Measurements from ENCODE around the gene KCTD20.

KCTD20 gene

DNA sequence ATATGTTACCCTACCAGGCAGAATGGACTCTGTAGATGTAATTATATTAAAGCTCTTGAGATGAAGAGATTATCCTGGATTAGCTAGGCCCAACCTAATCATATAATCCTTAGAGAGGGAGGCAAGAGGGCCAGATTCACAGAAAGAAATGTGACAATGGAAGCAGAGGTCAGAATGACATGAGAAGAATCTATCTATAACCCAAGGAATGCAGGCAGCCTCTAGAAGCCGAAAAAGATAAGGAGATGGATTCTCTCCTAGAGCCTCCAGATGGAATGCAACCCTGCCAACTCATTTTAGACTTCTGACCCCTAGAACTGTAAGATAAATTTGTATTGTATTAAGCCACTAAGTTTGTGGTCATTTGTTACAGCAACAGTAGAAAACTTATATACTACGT is 12.4 kb upstream of the KCTD20 start:
- H3K36me3 ChIP-seq (ENCODE audit: low read length): no peaks in the 10 kb centered on the region
- no peak overlapping the region for H3K27ac ChIP-seq (ENCODE audit: low read depth, low read length)
- H2AFZ ChIP-seq (ENCODE audit: low read depth, low read length, severe bottlenecking): no peak overlapping the region
- H3K79me2 ChIP-seq (ENCODE audit: insufficient read depth, low read length): no peaks in the 10 kb centered on the region
- H3K4me2 ChIP-seq (ENCODE audit: low read depth, low read length, poor library complexity, severe bottlenecking): no peak overlapping the region
- H4K20me1 ChIP-seq (ENCODE audit: low read depth, low read length): no peaks in the 10 kb centered on the region
- H3K4me3 ChIP-seq (ENCODE audit: insufficient read depth, low read length, poor library complexity, severe bottlenecking): no peak overlapping the region
- no peak overlapping the region for H3K9ac ChIP-seq (ENCODE audit: low read length)
- no peaks in the 10 kb centered on the region for H3K9me3 ChIP-seq (ENCODE audit: insufficient read depth, low read length)
- H3K27me3 ChIP-seq (ENCODE audit: low read length): no peaks in the 10 kb centered on the region
- H3K9me2 ChIP-seq (replicated peaks; ENCODE audit: insufficient read depth, low read length): no peaks in the 10 kb centered on the region
- TF ChIP-seq, protein P1, sequence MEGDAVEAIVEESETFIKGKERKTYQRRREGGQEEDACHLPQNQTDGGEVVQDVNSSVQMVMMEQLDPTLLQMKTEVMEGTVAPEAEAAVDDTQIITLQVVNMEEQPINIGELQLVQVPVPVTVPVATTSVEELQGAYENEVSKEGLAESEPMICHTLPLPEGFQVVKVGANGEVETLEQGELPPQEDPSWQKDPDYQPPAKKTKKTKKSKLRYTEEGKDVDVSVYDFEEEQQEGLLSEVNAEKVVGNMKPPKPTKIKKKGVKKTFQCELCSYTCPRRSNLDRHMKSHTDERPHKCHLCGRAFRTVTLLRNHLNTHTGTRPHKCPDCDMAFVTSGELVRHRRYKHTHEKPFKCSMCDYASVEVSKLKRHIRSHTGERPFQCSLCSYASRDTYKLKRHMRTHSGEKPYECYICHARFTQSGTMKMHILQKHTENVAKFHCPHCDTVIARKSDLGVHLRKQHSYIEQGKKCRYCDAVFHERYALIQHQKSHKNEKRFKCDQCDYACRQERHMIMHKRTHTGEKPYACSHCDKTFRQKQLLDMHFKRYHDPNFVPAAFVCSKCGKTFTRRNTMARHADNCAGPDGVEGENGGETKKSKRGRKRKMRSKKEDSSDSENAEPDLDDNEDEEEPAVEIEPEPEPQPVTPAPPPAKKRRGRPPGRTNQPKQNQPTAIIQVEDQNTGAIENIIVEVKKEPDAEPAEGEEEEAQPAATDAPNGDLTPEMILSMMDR (IDR thresholded peaks at IDR 0.05; ENCODE audit: insufficient read depth, low read length, poor library complexity, severe bottlenecking): no peak
- TF ChIP-seq EZH2phosphoT487 (conservative IDR thresholded peaks at IDR 0.05; ENCODE audit: low read length): no peak
- peaks cover 7% of the 10 kb centered on the region for H3F3A ChIP-seq (ENCODE audit: insufficient read depth)

DNA sequence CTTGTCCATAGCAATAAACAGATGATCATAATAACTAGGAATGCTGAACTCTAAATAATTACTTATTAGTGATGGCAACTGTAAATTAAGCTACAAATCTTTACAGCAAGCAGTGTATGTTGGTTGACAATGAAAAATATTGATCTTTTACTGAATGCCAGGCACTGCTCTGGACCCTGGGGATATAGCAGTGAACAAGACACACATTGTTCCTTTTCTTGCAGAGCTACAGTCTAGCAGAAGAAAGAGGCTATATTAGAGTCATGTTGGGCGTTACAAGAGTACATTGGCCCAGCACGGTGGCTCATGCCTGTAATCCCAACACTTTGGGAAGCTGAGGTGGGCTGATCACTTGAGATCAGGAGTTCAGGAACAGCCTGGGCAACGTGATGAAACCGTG is 11.6 kb upstream of the KCTD20 start:
- no peak overlapping the region for H3K4me2 ChIP-seq (ENCODE audit: low read depth, low read length, poor library complexity, severe bottlenecking)
- H3K27me3 ChIP-seq (ENCODE audit: low read length): no peaks in the 10 kb centered on the region
- no peaks in the 10 kb centered on the region for H3K36me3 ChIP-seq (ENCODE audit: low read length)
- H3F3A ChIP-seq (ENCODE audit: insufficient read depth): peaks cover 3% of the 10 kb centered on the region; the same call in 1 of the 2 replicates
- H3K27ac ChIP-seq (ENCODE audit: low read depth, low read length): no peak overlapping the region
- no peak overlapping the region for H3K4me3 ChIP-seq (ENCODE audit: insufficient read depth, low read length, poor library complexity, severe bottlenecking)
- H2AFZ ChIP-seq (ENCODE audit: low read depth, low read length, severe bottlenecking): no peak overlapping the region
- H3K79me2 ChIP-seq (ENCODE audit: insufficient read depth, low read length): no peaks in the 10 kb centered on the region
- H4K20me1 ChIP-seq (ENCODE audit: low read depth, low read length): no peaks in the 10 kb centered on the region
- no peak overlapping the region for H3K9ac ChIP-seq (ENCODE audit: low read length)
- H3K9me2 ChIP-seq (replicated peaks; ENCODE audit: insufficient read depth, low read length): no peaks in the 10 kb centered on the region
- H3K9me3 ChIP-seq (ENCODE audit: insufficient read depth, low read length): no peaks in the 10 kb centered on the region
- TF ChIP-seq EZH2phosphoT487 (conservative IDR thresholded peaks at IDR 0.05; ENCODE audit: low read length): no peak
- TF ChIP-seq, protein P1 (IDR thresholded peaks at IDR 0.05; ENCODE audit: insufficient read depth, low read length, poor library complexity, severe bottlenecking): no peak

DNA sequence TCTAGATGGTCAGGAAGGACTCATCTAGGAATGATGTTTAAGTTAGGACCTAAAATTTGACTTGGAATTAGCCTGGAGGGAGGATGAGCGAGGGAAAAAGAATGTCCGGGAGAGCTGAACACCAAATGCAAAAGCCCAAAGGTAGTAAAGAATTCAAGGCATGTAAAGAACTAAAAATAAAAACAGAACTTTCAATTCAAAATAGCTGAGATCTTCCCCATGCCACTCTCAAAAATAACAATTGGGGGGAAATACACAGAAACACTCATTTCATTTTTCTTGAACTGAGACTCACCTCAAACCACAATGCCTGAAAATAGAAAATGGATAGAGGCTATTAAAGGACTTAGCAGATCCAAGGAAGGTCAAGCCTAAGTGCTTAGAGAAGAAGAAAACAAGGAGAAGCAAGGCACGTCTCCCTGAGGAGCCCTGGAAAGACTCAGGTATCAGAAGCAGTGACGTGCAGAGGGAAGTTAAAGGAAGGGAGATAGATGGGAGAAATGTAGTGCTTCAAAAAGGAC is 10.6 kb upstream of the KCTD20 start:
- H3K27me3 ChIP-seq (ENCODE audit: low read length): no peaks in the 10 kb centered on the region
- no peaks in the 10 kb centered on the region for H3K9me3 ChIP-seq (ENCODE audit: insufficient read depth, low read length)
- H3K27ac ChIP-seq (ENCODE audit: low read depth, low read length): no peak overlapping the region
- no peak overlapping the region for H3K4me2 ChIP-seq (ENCODE audit: low read depth, low read length, poor library complexity, severe bottlenecking)
- no peak overlapping the region for H3K9ac ChIP-seq (ENCODE audit: low read length)
- H3K79me2 ChIP-seq (ENCODE audit: insufficient read depth, low read length): no peaks in the 10 kb centered on the region
- no peak overlapping the region for H2AFZ ChIP-seq (ENCODE audit: low read depth, low read length, severe bottlenecking)
- H3K4me3 ChIP-seq (ENCODE audit: insufficient read depth, low read length, poor library complexity, severe bottlenecking): no peak overlapping the region
- TF ChIP-seq EZH2phosphoT487 (conservative IDR thresholded peaks at IDR 0.05; ENCODE audit: low read length): no peak
- TF ChIP-seq, protein P1 (IDR thresholded peaks at IDR 0.05; ENCODE audit: insufficient read depth, low read length, poor library complexity, severe bottlenecking): no peak
- peaks cover 3% of the 10 kb centered on the region; the same call in 1 of the 2 replicates for H3F3A ChIP-seq (ENCODE audit: insufficient read depth)
- H4K20me1 ChIP-seq (ENCODE audit: low read depth, low read length): no peaks in the 10 kb centered on the region
- no peaks in the 10 kb centered on the region for H3K36me3 ChIP-seq (ENCODE audit: low read length)
- no peaks in the 10 kb centered on the region for H3K9me2 ChIP-seq (replicated peaks; ENCODE audit: insufficient read depth, low read length)

Measured in SU-DHL-6 (cell line).